PFSK-1 (cell line): ENCODE results near the gene HCN2.

ENCODE experiments used
- FOXP2 ChIP-seq: optimal IDR thresholded peaks from 2 replicates; pipeline ENCODE3; 2011; ENCODE audit warnings: borderline replicate concordance, control low read depth, inconsistent platforms; ENCODE audit not compliant: insufficient read depth; ENCODE audit errors: extremely low read length, extremely low read depth
- POLR2AphosphoS5 ChIP-seq: IDR thresholded peaks from 2 replicates; pipeline ENCODE4 v1.6.1; 2012; ENCODE audit warnings: low read depth, mild to moderate bottlenecking, control low read depth, low read length, moderate library complexity
- REST ChIP-seq, 2 experiments: IDR thresholded peaks; 2 replicates each; pipeline versions ENCODE4 v1.6.1 to v1.8.0; 2011 to 2012; ENCODE audit warnings: low read depth in 2 of 2, low read length in 2 of 2, control low read depth in 1 of 2, inconsistent platforms in 1 of 2, mild to moderate bottlenecking in 1 of 2, moderate library complexity in 1 of 2; ENCODE audit not compliant: insufficient read depth in 1 of 2
- SIN3A ChIP-seq: IDR thresholded peaks from 2 replicates; pipeline ENCODE4 v1.6.1; 2012; ENCODE audit warnings: mild to moderate bottlenecking, low read length, moderate library complexity, borderline replicate concordance; ENCODE audit not compliant: insufficient read depth
- TAF1 ChIP-seq: IDR thresholded peaks from 2 replicates; pipeline ENCODE4 v1.6.1; 2012; ENCODE audit warnings: low read length, control low read depth, borderline replicate concordance; ENCODE audit not compliant: insufficient read depth

Gene HCN2

GRCh38 chr19:556611-557382, 32.9 kb upstream of the HCN2 start:
- TF ChIP-seq TAF1 (no peak), FOXP2 (no peak)

- TF ChIP-seq POLR2AphosphoS5 (no peak), FOXP2 (peak; percentile 44)
Measured at GRCh38 chr19:558770-559439, 30.8 kb upstream of the HCN2 start.

- no peak for TF ChIP-seq FOXP2
- TF ChIP-seq REST (IDR thresholded peaks at IDR 0.05; ENCODE audit: insufficient read depth in 1 of 2, low read depth in 2 of 2, low read length in 2 of 2) = no peak
- no peak for TF ChIP-seq SIN3A
- TF ChIP-seq POLR2AphosphoS5 = no peak
- TF ChIP-seq TAF1 = no peak
Measured at GRCh38 chr19:560121-560520, 29.6 kb upstream of the HCN2 start.

- no peak for TF ChIP-seq REST (IDR thresholded peaks at IDR 0.05; ENCODE audit: insufficient read depth in 1 of 2, low read depth in 2 of 2, low read length in 2 of 2)
- no peak for TF ChIP-seq SIN3A
- TF ChIP-seq TAF1 = no peak
- no peak for TF ChIP-seq FOXP2
- TF ChIP-seq POLR2AphosphoS5 = no peak
Measured at GRCh38 chr19:566403-566802, 23.3 kb upstream of the HCN2 start.

- no peak for TF ChIP-seq TAF1
- TF ChIP-seq FOXP2 = no peak
- no peak for TF ChIP-seq REST (IDR thresholded peaks at IDR 0.05; ENCODE audit: insufficient read depth in 1 of 2, low read depth in 2 of 2, low read length in 2 of 2)
- TF ChIP-seq SIN3A = no peak
- TF ChIP-seq POLR2AphosphoS5 = no peak
Measured at GRCh38 chr19:566844-567243, 22.8 kb upstream of the HCN2 start.

GRCh38 chr19:567296-567900, 22.3 kb upstream of the HCN2 start:
- no peak for TF ChIP-seq POLR2AphosphoS5
- no peak for TF ChIP-seq TAF1
- no peak for TF ChIP-seq SIN3A
- TF ChIP-seq REST (IDR thresholded peaks at IDR 0.05; ENCODE audit: insufficient read depth in 1 of 2, low read depth in 2 of 2, low read length in 2 of 2) = no peak
- no peak for TF ChIP-seq FOXP2
